Heart left ventricle (tissue), 16 donors: ENCODE measurements around the gene ACAP3. TPM values are rescaled to one million over a fixed set of nuclear protein-coding genes. Genes with fewer than 3 reads are reported as not detected.

Experiments used
- ATAC-seq, 4 donors: fragments of 200-7000 bp; cut with Tn5 transposase; one replicate each; pipeline ENCODE4 v1.9.1; 2020 to 2022; ENCODE audit warnings: moderate library complexity in 4 of 4, mild to moderate bottlenecking in 3 of 4, moderate number of reproducible peaks in 1 of 4
- DNase-seq, 5 donors: peaks; one replicate each; pipeline ENCODE4 v3.0.0-alpha.2; 2020
- H3K27ac ChIP-seq, 12 donors: fragments of 200-600 bp; sonication (generic) in 4 of 12; one replicate each; pipeline versions ENCODE4 v1.5.0 to v1.8.0; 2016 to 2022; ENCODE audit warnings: mild to moderate bottlenecking in 2 of 12
- H3K27me3 ChIP-seq, 9 donors: fragments of 200-600 bp; sonication (generic) in 2 of 9; one replicate each; pipeline versions ENCODE4 v1.5.1 to v1.8.0; 2016 to 2022; ENCODE audit warnings: mild to moderate bottlenecking in 3 of 9
- H3K36me3 ChIP-seq, 9 donors: fragments of 200-600 bp; sonication (generic) in 2 of 9; one replicate each; pipeline versions ENCODE4 v1.5.0 to v1.8.0; 2018 to 2022; ENCODE audit warnings: mild to moderate bottlenecking in 2 of 9
- H3K4me1 ChIP-seq, 12 donors: fragments of 200-600 bp; sonication (generic) in 4 of 12; one replicate each; pipeline versions ENCODE4 v1.5.0 to v1.8.0; 2016 to 2022; ENCODE audit warnings: mild to moderate bottlenecking in 3 of 12
- H3K4me3 ChIP-seq, 12 donors: fragments of 200-600 bp; sonication (generic) in 4 of 12; one replicate each; pipeline versions ENCODE4 v1.5.0 to v1.8.0; 2017 to 2022; ENCODE audit warnings: mild to moderate bottlenecking in 9 of 12, moderate library complexity in 4 of 12
- H3K9me3 ChIP-seq, 12 donors: fragments of 200-600 bp; sonication (generic) in 4 of 12; one replicate each; pipeline versions ENCODE4 v1.5.0 to v1.8.0; 2016 to 2022; ENCODE audit warnings: mild to moderate bottlenecking in 1 of 12
- POLR2A ChIP-seq, 2 donors: fragments of 450-650 bp; IDR thresholded peaks; one replicate each; pipeline ENCODE4 v1.6.1; 2017; ENCODE audit warnings: antibody characterized with exemption in 2 of 2, mild to moderate bottlenecking in 2 of 2, moderate library complexity in 2 of 2
- WGBS, 4 donors: extraction: QIAGEN DNeasy Blood & Tissue Kit in 2 of 4; methylation state at CpG; one replicate each; pipeline versions ENCODE4 v1.1.5 to v1.1.7; 2013 to 2018; 5-methylcytosine and 5-hydroxymethylcytosine counted together
- intact Hi-C, 10 donors: fragments of 100-400 bp; cut with DNase I; formaldehyde crosslinking; loops; one replicate each; pipeline versions ENCODE4 v1.11.1 to v1.14.2; 2022
- polyA plus RNA-seq, 2 donors: library from polyadenylated mRNA; stranded (reverse); fragments of 200-250 nt; gene quantifications; one replicate each; pipeline ENCODE4 v1.2.3, GENCODE V29; 2013
- total RNA-seq, 9 donors: library from RNA; depleted of rRNA in 2 of 9; stranded (reverse); fragments of >200 nt in 2 of 9; fragmentation: NEBNext Ultra II Directional in 3 of 9; extraction: Animal tissue kit (Norgen Biotek cat#: 25700) in 3 of 9; gene quantifications; one replicate each; pipeline versions ENCODE4 v1.1.0 to v1.2.4, GENCODE V29; 2016 to 2023
- TF ChIP-seq, protein P1 (sequence below), 12 donors: fragments of 200-600 bp; sonication (generic) in 4 of 12; IDR thresholded peaks; one replicate each; pipeline versions ENCODE4 v1.5.0 to v1.8.0; 2018 to 2022; ENCODE audit warnings: antibody characterized with exemption in 12 of 12, mild to moderate bottlenecking in 5 of 12
- donor health status: ischemic (EF 13 %, LVEDD 7.1; RV severe dilation, severe dysfunction).
- donor health status: healthy with polysubstance abuse.
- donor health status: DM: no; HTN: yes; CAD: no.
- donor health status: DM: no; HTN: no; CAD: no.
- donor health status: ischemic (EF 25% LVEDD 6.9; RV normal size, moderate dysfunction).
- donor health status: ischemic (EF 25% LVEDD 5.7; RV mildly dilated, moderate dysfunction).
- donor health status: healthy.
- donor health status: DM: yes; HTN: yes; CAD: no.
- donor health status: ischemic (EF 35%, LVEDD 5.7; RV mildly dilated, moderate dysfunction).
- donor health status: nonischemic (EF 11% LVEDD 7.7; RV severe dilation, severe dysfunction).
- donor health status: DM: yes; HTN: yes; CAD: no.
- donor health status: PGD.
- donor health status: ischemic (EF 29% LVEDD 5.4; RV normal size, mild dysfunction).
- donor health status: nonischemic (EF 23%, LVEDD 6.1; RV moderate dilation, normal function).

Gene ACAP3
- total and polyA plus RNA-seq, 11 donors: 20.1 to 59.5 (median 34.1) TPM

DNA sequence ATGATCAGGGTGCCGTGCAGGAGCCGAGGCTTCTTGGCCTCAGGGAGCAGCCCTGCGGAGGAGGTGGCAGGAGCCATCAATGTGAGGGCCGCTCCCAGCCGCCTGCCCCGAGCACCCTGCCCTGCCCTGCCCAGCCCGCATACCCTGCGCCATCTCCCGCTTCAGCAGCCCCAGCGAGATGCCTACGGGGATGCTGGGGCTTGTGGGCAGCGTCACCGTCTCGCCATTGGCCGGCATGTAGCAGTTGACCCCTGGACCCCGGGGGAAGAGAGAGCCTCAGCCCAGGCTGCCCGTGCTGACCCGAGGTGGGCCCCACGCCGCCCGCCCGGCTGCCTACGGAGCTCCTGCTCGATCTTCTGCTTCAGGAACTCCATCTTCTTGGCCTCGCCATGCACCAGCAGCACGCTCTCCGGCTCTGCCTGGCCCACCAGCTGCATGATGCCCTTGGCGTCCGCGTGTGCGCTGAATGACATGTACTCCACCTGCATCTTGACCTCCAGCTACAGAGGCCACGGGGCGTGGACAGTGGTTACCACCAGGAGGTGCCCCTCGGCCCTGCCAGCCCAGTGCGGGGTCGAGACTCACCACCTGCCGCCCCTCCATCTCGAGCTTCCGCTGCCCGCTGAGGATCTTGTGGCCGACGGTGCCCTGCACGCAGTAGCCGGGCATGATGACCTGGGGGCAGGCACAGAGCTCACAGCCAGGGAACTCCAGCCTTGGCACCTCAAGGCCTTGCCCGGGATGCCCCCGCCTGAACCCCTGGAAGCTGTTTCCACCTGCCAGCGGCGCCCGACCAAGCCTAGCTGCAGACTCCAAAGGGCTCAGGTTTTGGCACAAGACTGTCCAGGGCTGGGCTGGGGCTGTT, 5.0 kb upstream of the ACAP3 start:
- Histone ChIP-seq H3K9me3 (no peaks in the 10 kb centered on the region), H3K27me3 (no peaks in the 10 kb centered on the region), H3K4me1 (peaks cover 0 to 22% (median 13%) of the 10 kb centered on the region in 12 donors), H3K36me3 (peaks cover 0 to 71% (median 58%) of the 10 kb centered on the region in 9 donors), H3K27ac (no peak overlapping the region), H3K4me3 (no peak overlapping the region)
- intact Hi-C loops: no loop called here
- no peak for TF ChIP-seq POLR2A (IDR thresholded peaks at IDR 0.05)
- TF ChIP-seq, protein P1, sequence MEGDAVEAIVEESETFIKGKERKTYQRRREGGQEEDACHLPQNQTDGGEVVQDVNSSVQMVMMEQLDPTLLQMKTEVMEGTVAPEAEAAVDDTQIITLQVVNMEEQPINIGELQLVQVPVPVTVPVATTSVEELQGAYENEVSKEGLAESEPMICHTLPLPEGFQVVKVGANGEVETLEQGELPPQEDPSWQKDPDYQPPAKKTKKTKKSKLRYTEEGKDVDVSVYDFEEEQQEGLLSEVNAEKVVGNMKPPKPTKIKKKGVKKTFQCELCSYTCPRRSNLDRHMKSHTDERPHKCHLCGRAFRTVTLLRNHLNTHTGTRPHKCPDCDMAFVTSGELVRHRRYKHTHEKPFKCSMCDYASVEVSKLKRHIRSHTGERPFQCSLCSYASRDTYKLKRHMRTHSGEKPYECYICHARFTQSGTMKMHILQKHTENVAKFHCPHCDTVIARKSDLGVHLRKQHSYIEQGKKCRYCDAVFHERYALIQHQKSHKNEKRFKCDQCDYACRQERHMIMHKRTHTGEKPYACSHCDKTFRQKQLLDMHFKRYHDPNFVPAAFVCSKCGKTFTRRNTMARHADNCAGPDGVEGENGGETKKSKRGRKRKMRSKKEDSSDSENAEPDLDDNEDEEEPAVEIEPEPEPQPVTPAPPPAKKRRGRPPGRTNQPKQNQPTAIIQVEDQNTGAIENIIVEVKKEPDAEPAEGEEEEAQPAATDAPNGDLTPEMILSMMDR (IDR thresholded peaks at IDR 0.05): no peak
- no peak for DNase-seq
- 90 to 93% (median 92%) methylated on average over 21 to 49 of the region's 49 CpGs for WGBS, 4 donors
- no peak for ATAC-seq

DNA sequence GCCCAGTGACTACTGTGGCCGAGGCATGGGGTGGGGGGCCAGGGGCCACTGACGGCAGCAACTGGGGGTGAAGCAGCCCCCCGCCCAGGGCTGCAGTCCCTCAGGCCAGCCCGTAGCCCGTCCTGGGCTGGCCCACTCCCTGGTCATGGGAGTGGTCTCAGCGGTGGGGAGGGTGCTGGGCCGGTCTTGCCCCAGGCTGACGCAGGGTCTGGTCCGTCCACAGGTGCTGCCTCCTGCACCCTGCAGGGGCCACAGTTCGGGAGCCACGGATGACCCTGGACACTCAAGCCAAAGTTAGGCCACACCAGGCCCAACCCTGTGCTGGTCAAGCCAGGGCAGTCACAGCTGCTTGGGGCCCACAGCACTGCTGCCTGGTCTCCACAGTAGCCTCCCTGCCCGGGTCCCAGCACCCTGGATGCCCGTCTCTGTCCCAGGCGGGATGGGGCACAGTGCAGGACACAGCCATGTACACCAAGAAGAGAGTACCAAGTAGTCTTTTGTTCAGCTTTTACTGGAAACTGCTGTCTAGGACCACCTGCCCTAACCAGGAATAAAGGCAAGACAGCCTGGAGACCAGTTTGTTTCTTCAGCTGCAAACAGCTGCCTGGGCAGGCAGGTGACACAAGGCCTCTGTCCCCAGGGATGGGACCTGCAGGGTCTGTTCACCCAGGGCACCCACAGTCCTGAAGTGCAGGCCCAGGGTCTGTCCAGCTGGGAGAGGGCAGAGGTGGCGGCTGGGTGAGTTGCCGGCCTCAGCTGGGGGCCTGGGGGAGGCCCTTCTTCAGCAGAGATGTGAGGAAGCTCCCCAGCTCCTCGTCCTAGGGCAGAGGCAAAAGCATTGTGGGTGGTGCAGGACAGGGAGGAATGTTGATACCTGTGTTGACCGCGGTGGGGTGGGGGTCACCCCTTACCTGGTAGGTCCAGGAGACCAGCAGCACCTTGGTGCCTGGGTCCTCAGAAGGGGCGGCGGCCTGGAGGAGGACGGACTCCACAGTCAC, 3.7 kb upstream of the ACAP3 start:
- ATAC-seq: no peak
- no peak for DNase-seq
- H3K9me3 ChIP-seq: no peaks in the 10 kb centered on the region
- intact Hi-C loops: no loop called here
- 88 to 92% (median 91%) methylated on average over 17 to 22 of the region's 22 CpGs for WGBS, 4 donors
- TF ChIP-seq, protein P1 (IDR thresholded peaks at IDR 0.05): no peak
- no peak for TF ChIP-seq POLR2A (IDR thresholded peaks at IDR 0.05)
- H3K4me1 ChIP-seq: peaks cover 3 to 27% (median 19%) of the 10 kb centered on the region in 12 donors
- no peak overlapping the region for H3K27ac ChIP-seq
- no peaks in the 10 kb centered on the region for H3K27me3 ChIP-seq
- no peak overlapping the region for H3K4me3 ChIP-seq
- peaks cover 0 to 60% (median 53%) of the 10 kb centered on the region in 9 donors for H3K36me3 ChIP-seq

DNA sequence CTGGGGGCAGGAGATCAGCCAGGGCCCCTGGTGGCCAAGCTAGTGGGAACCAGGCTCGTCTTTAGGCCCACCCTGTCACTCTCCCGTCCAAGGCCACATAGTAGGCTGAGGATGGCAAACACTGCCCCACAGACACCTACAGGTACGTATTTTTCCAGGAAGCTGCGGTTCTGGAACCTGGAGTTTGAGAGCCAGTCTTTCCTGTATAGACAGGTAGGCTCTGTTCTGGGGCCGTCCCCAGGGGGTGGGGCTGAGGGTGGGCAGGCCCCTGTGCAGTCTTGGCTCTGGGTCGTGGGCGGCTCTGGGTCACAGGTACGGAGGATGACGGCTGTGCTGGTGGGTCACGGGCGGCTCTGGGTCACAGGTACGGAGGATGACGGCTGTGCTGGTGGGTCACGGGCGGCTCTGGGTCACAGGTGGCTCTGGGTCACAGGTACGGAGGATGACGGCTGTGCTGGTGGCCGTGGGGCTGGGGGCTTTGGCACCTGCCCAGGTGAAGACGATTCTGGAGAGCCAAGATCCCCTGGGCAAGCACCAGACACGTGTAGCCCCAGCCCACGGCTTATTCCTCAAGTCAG, 2.8 kb upstream of the ACAP3 start:
- H3K27ac ChIP-seq: peak overlapping the region in 1 of 12 donors; percentile 96
- no peaks in the 10 kb centered on the region for H3K27me3 ChIP-seq
- H3K4me3 ChIP-seq: no peak overlapping the region
- no peaks in the 10 kb centered on the region for H3K9me3 ChIP-seq
- peaks cover 12 to 36% (median 28%) of the 10 kb centered on the region in 12 donors for H3K4me1 ChIP-seq
- H3K36me3 ChIP-seq: peaks cover 0 to 56% (median 49%) of the 10 kb centered on the region in 9 donors
- ATAC-seq: no peak
- DNase-seq: no peak
- TF ChIP-seq, protein P1 (IDR thresholded peaks at IDR 0.05): no peak
- no peak for TF ChIP-seq POLR2A (IDR thresholded peaks at IDR 0.05)
- whole genome bisulfite sequencing, 4 donors: 85 to 91% (median 89%) methylated on average over 18 to 21 of the region's 21 CpGs
- intact Hi-C loops: no loop called here
